Gastrocnemius medialis (tissue), 4 donors: ENCODE results near the gene ASAP2. TPM values are rescaled to one million over a fixed set of nuclear protein-coding genes. Genes with fewer than 3 reads are reported as not detected.

Source experiments
- ATAC-seq, 2 donors: fragments of 150-250 bp; one replicate each; pipeline ENCODE4 v1.9.1; 2016
- DNase-seq, 2 donors: peaks; one replicate each; pipeline ENCODE4 v3.0.0-alpha.2; 2019
- H3K27ac ChIP-seq, 4 donors: fragments of 200-600 bp; sonication (generic); 1 replicate in 1 of 4; 2 replicates in 3 of 4; pipeline ENCODE4 v1.5.1; 2016 to 2018; ENCODE audit warnings: mild to moderate bottlenecking in 2 of 4, moderate library complexity in 1 of 4
- H3K27me3 ChIP-seq, 3 donors: fragments of 200-600 bp; sonication (generic) in 2 of 3; 1 replicate in 1 of 3; 2 replicates in 2 of 3; pipeline versions ENCODE4 v1.5.1 to v1.6.0; 2016 to 2019; ENCODE audit warnings: mild to moderate bottlenecking in 1 of 3, moderate library complexity in 1 of 3
- H3K36me3 ChIP-seq, 2 donors: fragments of 200-600 bp; sonication (generic) in 1 of 2; one replicate each; pipeline ENCODE4 v1.5.1; 2017 to 2018
- H3K4me1 ChIP-seq, 2 donors: fragments of 200-600 bp; sonication (generic) in 1 of 2; one replicate each; pipeline ENCODE4 v1.5.1; 2016 to 2017; ENCODE audit warnings: mild to moderate bottlenecking in 2 of 2
- H3K4me3 ChIP-seq, 4 donors: fragments of 200-600 bp; sonication (generic) in 3 of 4; 1 replicate in 1 of 4; 2 replicates in 3 of 4; pipeline ENCODE4 v1.5.1; 2016 to 2019; ENCODE audit warnings: mild to moderate bottlenecking in 2 of 4
- H3K9me3 ChIP-seq, 3 donors: fragments of 200-600 bp; sonication (generic) in 2 of 3; 1 replicate in 1 of 3; 2 replicates in 2 of 3; pipeline ENCODE4 v1.5.1; 2016 to 2019
- POLR2A ChIP-seq, 2 donors: fragments of 450-650 bp; IDR thresholded peaks; one replicate each; pipeline ENCODE4 v1.6.1; 2017; ENCODE audit warnings: antibody characterized with exemption in 2 of 2, mild to moderate bottlenecking in 2 of 2, moderate library complexity in 2 of 2
- in situ Hi-C, 4 donors: fragments of 200-750 bp; cut with MboI; loops; one replicate each; pipeline versions ENCODE4 v1.15.0 to v1.8.0; 2017; ENCODE audit warnings: low sequenced_read_pairs in 4 of 4
- intact Hi-C: fragments of 100-400 bp; cut with DNase I; formaldehyde crosslinking; loops from one replicate; pipeline ENCODE4 v1.15.1; 2023; ENCODE audit warnings: low total_unique reads
- total RNA-seq, 4 donors: library from RNA; depleted of rRNA; stranded (reverse); fragments of >200 nt; gene quantifications; one replicate each; pipeline versions ENCODE4 v1.1.0 to v1.2.3, GENCODE V29; 2016
- TF ChIP-seq, protein P1 (sequence below), 5 experiments: fragments of 450-650 bp in 3 of 5; fragments of 200-600 bp in 2 of 5; sonication (generic) in 2 of 5; IDR thresholded peaks in 4 of 5; conservative IDR thresholded peaks in 1 of 5; 1 replicate in 4 of 5; 2 replicates in 1 of 5; pipeline ENCODE4 v1.5.1; 2016 to 2019; ENCODE audit warnings: antibody characterized with exemption in 5 of 5, mild to moderate bottlenecking in 3 of 5, moderate library complexity in 3 of 5

Gene ASAP2
- total RNA-seq, 4 donors from 2014 or later = 1.9 to 4.0 (median 3.4) TPM

DNA sequence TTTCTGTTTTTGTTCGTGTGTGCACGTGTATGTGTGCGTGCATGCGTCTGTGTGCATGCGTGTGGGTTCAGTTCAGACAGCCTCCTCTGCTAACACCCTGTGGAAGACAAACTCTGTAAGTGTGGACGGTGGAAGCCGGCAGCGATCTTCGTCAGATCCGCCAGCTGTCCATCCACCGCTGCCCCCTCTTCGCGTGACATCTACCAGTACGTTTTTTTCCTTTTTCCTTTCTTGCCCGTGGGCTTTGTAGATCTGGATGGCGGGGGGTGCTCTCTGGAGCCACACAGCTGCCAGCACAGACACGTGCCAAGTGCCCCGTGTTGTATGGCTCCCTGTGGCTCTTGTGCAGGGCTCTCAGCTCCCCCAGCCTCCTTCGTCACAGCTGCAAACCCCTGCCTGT lies 184.4 kb downstream of the ASAP2 start:
- TF ChIP-seq, protein P1, sequence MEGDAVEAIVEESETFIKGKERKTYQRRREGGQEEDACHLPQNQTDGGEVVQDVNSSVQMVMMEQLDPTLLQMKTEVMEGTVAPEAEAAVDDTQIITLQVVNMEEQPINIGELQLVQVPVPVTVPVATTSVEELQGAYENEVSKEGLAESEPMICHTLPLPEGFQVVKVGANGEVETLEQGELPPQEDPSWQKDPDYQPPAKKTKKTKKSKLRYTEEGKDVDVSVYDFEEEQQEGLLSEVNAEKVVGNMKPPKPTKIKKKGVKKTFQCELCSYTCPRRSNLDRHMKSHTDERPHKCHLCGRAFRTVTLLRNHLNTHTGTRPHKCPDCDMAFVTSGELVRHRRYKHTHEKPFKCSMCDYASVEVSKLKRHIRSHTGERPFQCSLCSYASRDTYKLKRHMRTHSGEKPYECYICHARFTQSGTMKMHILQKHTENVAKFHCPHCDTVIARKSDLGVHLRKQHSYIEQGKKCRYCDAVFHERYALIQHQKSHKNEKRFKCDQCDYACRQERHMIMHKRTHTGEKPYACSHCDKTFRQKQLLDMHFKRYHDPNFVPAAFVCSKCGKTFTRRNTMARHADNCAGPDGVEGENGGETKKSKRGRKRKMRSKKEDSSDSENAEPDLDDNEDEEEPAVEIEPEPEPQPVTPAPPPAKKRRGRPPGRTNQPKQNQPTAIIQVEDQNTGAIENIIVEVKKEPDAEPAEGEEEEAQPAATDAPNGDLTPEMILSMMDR (IDR thresholded peaks at IDR 0.05 in 4 of 5, conservative IDR thresholded peaks at IDR 0.05 in 1 of 5) = no peak
- no peak for TF ChIP-seq POLR2A (IDR thresholded peaks at IDR 0.05)
- Histone ChIP-seq H3K9me3 (no peaks in the 10 kb centered on the region), H3K36me3 (peaks cover 0 to 4% of the 10 kb centered on the region in 2 donors), H3K4me3 (no peak overlapping the region), H3K27me3 (no peaks in the 10 kb centered on the region), H3K4me1 (peaks cover 0 to 5% of the 10 kb centered on the region in 2 donors), H3K27ac (no peak overlapping the region)
- DNase-seq (no peak), ATAC-seq (no peak)
- in situ Hi-C loops = no loop called here
- intact Hi-C loops = no loop called here

DNA sequence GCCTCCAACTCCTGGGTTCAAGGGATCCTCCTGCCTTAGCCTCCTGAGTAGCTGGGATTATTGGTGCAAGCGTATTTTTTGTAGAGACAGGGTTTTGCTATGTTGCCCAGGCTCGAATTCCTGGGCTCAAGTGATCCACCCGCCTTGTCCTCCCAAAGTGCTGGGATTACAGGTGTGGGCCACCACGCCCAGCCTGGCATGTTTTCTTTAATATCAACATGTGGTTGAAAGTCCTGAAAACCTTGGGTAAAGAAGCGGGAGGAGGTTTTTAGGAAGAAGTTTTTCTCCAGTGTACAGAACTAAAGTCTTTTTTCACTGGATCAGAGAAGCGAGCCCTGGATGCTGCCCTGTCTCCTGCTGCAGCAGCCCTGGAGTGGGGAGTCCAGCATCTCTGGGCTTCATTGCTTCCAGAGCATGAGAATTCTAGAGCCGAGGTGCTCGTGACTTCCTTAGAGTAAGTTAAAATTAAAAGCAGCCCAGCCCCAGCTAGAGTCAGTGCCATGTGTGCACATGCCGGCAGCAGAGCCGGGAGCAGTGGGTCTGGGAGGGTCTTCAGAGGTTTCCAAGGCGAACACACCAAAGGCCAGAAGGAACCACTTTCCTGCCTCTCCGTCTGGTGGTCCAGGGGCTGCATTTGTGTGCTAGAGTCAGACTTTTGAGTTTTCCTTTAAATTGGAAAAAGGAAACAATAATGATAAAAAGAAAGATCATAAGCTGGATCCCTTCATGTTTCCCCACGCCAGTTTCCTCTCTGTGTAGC lies 185.5 kb downstream of the ASAP2 start:
- no peak for TF ChIP-seq POLR2A (IDR thresholded peaks at IDR 0.05)
- TF ChIP-seq, protein P1 (IDR thresholded peaks at IDR 0.05 in 4 of 5, conservative IDR thresholded peaks at IDR 0.05 in 1 of 5) = no peak
- Histone ChIP-seq H3K36me3 (peaks cover 0 to 4% of the 10 kb centered on the region in 2 donors), H3K27me3 (no peaks in the 10 kb centered on the region), H3K27ac (peak overlapping the region; percentile 52 to 76 (median 61)), H3K9me3 (no peaks in the 10 kb centered on the region), H3K4me1 (peaks cover 0 to 5% of the 10 kb centered on the region in 2 donors), H3K4me3 (no peak overlapping the region)
- DNase-seq = no peak
- in situ Hi-C loops (no loop called here), intact Hi-C loops (no loop called here)
- no peak for ATAC-seq

DNA sequence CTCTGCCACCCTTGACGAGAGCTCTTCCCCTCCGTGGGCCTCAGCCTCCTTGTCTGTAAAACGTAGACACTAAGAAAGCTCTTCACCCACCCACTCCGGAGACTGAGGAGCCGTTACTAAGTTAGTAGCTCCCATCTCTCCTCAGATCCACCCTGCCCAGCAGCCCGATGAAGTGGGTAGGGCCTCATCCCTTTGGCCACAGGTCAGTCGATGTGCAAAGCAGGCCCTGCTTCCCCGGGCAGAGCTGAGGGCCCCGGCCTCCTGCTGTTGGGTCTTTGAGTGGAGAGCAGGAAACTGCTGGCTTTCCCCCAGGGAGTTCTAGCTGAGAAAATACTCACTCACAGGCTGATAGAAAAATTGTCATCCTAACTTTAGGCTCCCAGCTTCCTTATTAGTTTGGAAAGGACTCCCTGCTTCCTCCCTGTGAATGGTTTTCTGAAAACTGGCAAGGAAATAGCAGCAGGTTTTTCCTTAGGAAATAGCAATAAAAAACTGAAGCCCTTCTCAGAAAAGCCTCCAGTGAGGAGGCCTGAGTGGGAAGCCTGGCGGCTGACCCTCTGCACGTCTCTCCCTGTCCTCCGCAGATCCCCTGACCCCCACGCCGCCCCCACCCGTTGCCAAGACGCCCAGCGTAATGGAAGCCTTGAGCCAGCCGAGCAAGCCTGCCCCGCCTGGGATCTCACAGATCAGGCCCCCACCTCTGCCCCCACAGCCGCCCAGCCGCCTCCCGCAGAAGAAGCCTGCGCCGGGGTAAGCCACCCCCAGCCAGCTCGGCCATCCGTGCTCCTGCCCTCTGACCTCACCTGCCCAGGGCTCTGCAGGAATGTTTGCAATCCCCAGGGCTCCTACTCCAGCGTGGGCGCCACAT lies 186.5 kb downstream of the ASAP2 start:
- no peaks in the 10 kb centered on the region for H3K27me3 ChIP-seq
- H3K4me3 ChIP-seq = no peak overlapping the region
- in situ Hi-C loops = no loop called here
- intact Hi-C loops = no loop called here
- H3K27ac ChIP-seq = peak overlapping the region; percentile 52 to 76 (median 61)
- peaks cover 0 to 5% of the 10 kb centered on the region in 2 donors for H3K4me1 ChIP-seq
- peaks cover 0 to 4% of the 10 kb centered on the region in 2 donors for H3K36me3 ChIP-seq
- H3K9me3 ChIP-seq = no peaks in the 10 kb centered on the region
- ATAC-seq = peak; percentile 23 to 27
- TF ChIP-seq, protein P1 (IDR thresholded peaks at IDR 0.05 in 4 of 5, conservative IDR thresholded peaks at IDR 0.05 in 1 of 5) = no peak
- no peak for DNase-seq

DNA sequence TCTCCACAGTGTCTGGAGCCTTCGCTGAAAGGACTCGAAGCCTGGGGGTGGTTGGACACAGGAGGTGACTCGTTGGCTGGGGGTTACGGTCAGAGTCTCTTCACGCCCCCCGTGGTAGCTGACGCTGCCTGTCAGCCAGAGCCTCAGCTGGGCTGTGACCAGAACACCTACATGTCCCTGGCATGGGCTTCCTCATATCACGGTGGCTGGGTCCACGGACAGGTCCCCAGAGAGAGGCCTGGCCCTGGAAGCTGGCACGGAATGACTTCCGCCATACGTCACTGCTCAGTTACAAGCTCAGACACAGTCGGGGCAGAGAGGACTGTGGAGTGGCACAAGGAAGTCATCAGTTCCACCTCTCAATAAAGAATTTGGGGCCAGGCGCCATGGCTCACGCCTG lies 188.2 kb downstream of the ASAP2 start:
- Histone ChIP-seq H3K4me3 (no peak overlapping the region), H3K36me3 (peaks cover 0 to 4% of the 10 kb centered on the region in 2 donors), H3K27me3 (no peaks in the 10 kb centered on the region), H3K9me3 (no peaks in the 10 kb centered on the region), H3K4me1 (peaks cover 0 to 5% of the 10 kb centered on the region in 2 donors), H3K27ac (no peak overlapping the region)
- intact Hi-C loops = no loop called here
- no peak for DNase-seq
- no peak for ATAC-seq
- TF ChIP-seq POLR2A (IDR thresholded peaks at IDR 0.05) = no peak
- TF ChIP-seq, protein P1 (IDR thresholded peaks at IDR 0.05 in 4 of 5, conservative IDR thresholded peaks at IDR 0.05 in 1 of 5) = no peak
- in situ Hi-C loops = no loop called here
